NCI-H524 (cell line): ENCODE measurements around the gene AGO1.
A peak's percentile ranks its signal among the peaks of the same experiment; 100 is the strongest.
"Not testable (repeated sequence)": the region's sequence is repeated elsewhere in the genome, so short reads cannot be mapped to it uniquely, and the experiment has no call there.

ENCODE experiments used
- DNase-seq, 2 experiments: peaks; one replicate each; lab custom pipeline; 2025; lab: John Stamatoyannopoulos, UW

The AGO1 gene

DNA sequence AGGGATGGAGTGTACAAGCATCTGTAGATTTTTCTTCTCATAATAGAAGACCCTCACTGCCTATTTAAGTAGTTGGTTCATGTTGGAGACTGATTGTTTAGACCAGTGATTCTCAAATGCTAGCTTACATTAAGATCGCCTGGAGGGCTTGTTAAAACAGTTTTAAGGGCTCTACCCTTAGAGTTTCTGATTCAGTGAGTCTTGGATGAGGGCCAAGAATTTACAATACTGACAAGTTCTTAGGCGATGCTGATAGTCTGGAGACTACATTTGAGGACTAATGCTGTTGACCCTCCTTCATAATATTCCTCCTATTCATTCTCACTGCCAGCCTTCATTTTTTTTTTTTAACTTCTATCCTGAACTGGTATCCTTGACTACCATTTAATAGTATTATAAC is 32.7 kb downstream of the AGO1 start:
- no peak for DNase-seq

DNA sequence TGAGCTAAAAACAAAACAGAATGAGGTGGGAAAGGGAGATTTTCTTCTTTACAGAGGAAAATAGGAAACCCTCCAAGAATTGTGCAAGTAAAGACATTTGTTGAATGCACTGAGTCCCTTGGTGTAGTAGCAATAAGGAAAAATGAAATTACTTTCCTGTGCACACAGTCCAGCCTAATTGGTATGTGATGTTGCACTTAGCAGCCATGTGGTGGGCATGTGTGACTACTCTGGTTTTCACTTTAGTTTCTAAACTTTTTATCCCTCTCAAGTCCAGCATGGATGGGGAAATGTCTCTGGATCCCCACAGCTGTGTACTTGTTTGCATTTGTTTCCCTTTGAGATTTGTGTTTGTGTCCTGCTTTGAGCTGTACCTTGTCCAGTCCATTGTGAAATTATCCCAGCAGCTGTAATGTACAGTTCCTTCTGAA is 40.8 kb downstream of the AGO1 start:
- DNase-seq, result no peak

DNA sequence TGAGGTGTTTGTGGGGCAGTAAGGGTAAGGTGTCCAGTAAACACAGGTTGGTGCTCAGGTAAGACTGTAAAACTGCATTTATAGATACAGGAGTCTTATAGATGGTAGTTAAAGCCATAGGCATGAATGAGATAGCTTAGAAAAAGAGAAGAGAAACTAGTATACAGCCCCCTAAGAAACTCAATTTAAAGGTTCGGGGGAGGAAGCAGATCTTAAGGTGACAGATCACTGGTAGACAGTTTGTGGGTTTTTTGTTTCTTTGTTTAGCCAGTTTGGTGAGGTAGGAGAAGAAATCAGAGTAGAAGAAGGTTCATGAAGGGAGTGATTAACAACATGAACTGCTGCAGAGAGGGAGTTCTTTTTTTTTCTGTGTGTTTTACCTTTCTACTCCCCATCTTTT is 41.8 kb downstream of the AGO1 start:
- DNase-seq, result no peak

DNA sequence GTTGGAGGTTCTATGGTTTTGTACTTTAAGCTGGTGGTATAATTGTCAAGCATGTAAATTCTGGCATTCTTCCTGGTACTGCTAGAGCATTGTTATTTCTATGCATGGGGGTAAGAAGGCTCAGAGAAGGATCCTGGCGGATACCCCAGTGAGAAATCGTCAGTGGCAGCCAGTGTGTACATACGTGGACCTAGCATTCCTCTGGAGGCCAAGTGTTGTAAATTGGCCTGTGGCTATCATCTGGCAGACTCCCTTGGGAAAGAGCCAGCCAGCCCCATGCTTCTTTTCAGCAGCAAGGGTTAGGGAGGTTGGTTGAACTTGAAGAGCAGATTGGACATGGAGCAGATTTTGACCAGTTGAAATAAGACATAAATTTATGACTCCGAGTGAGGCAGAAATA is 42.7 kb downstream of the AGO1 start:
- DNase-seq, result no peak

DNA sequence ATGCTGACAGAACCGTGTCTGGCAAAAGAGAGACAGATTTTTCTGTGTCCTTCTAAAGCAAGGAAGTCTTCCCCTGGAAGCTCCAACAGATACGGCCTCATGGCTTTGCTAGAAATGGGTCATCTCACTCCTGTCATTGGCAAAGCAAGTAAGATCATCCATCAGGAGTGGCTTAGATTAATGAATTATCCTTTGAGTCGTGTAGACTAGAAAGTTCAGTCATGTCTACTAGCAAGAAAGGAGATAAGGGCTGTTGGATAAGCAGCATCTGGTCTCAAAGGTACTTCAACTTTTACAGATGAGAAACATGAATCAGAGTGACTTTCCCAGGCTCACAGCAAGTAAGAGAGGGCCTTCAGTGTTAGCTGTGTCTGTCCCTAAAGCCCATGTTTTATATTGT is 44.5 kb downstream of the AGO1 start:
- DNase-seq, result no peak

DNA sequence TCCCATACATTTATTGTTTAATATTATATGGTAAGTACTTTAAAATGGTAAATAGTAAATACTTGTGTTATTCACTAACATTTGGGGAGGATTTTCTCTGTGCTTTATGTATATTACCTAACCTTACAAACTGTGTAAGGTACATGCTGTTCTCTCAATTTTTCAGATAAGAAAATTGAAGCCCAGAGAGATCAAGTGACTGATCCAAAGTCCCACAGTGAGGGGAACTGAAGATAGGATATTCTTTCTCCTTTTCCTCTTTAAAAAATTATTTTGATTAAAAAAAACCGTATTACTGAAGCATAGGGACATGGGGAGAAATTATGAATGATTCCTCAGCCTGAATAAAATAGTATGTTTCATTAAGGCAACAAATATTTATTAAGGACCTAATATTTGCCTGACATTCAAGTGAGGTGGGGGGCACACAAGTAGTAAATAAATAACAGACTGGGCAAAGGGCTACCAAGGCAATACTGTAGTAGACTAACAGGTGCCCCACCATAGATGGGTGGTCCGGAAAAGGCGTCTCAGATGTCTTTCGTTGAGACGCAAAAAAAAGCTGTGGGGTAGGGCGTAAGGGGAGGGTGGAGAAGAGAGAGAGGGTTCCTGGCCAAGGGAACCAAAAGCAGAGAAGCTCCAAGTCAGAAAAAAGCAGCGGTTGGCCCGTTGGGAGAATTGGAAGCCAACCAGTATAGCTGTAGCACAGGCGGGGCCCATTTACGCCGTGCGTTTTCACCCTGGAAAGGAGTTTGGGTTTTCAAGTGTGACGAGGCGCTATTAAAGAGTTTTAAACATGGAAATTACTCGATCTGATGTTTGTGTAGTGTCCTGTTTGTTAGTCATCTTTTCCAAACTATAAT is 47.0 kb downstream of the AGO1 start:
- peak in 1 of 2 experiments; percentile 55 for DNase-seq

DNA sequence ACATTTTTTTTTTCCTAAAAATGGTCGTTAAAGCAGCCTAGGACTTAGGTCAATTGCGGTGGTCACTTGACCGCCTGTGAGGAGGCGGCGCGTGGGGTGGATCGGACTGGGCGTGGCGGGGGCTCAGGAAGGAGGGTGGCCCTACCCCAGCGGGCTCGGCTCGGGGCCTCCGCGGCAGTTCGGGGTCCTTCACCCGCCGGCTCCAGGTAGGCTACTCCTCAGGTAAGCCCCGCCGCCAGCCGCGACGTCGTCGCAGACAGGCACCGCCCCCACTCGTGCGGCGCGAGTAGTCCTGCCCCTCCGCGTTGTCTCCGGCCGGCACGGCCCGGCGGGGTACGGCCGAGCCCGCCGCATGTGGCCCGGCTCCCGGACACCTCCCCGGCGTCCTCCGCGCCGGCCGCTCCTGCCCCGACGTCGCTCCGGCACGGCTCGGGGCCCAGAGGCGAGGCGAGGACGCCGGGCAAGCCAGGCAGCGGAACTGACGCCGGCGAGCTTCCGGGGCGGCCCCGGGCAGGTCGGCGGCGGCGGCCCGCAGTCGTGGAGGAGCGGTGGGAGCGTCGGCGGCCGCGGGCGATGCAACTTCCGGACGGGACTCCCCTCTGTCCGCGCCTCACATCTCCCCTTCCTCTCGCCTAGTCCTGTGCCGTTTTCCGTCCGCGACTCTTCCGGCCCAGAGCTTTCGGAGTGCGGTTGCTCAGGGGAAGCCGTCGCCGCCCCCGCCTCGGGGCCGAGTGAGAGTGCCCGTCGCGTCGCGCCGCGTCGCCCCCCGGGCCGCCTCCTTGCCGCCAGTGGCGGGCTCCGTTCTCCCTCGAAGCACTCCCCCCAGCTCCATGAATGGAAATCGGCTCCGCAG is 47.8 kb downstream of the AGO1 start, which contains the start of gene AGO3:
TSS of gene AGO3 (plus strand) at position 513 of the 853 bp plus-strand sequence. CDS start at position 835, 322 bp downstream.
- DNase-seq, result peak; percentile 64 to 85

DNA sequence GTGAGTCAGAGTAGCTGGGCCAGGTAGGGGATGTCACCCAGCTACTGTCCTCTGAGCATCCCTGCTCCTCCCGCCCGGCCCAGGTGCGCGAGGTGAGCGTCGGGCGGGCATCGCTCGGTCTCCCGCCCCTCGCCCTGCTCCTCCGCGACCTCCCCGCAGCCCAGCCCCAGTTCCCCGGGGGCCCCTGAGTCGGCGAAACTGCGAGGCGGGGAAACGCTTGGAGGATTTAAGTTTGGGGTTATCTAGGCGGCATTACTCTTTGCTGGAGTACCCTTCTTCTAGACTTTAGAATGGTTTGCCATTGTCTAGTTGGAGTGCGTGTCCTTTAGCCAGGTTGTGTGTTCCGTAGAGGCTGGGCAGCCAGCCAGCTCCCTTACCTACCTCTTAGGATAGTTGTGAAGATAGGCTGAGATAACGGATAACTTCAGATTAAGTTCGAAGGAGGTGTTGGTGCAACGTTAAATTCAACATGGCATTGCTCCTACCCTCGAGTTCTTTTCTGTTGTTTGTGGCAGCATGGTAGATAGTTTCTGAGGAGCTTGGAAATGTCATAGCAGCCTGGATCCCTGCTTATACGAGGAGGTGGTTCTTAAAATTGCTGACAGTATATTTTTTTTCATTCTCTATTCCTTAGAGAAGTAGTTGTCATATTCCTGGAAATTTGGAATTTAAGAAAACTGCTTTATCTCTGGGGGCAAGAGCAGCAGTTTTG is 48.6 kb downstream of the AGO1 start:
- peak in 1 of 2 experiments; percentile 25 for DNase-seq

DNA sequence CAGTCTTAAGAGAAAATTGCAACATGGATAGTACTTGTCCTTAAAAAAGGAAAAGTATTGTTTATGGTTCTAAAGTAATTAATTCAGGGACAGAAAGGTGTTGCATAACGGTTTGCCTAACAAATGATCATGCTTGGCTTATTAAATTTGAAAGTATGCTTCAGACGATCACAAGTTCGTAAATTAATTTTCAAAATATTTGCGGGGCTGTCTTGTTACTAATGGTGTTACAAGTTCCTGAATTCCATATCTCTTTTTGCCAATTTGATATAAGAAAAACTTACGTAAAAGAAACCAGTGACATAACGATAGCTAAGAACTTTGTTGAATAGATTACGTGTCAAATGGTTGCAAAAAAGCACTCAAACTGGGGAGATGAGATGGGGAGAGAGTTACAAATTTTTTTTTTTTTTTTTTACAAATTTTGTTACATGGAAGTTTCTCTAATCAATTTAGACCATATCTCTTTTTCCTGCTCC is 49.2 kb downstream of the AGO1 start:
- DNase-seq, result no peak

DNA sequence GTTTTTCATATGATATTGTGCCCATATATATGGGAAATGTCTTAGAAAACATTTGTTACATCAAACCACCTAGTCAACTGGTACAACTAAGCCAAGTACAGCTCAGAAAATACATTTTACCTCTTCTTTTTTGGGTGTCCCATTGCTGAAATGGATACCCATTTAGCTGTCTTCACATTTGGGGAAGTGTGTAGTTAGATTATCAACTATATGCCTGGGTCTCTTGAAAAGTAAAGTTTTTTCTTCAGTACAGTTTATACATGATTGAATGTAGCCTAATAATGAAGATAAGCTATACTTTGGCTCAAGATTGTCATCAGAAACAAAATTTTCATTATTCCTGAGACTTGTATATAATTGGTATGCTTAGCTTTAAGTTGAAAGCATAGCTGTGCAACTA is 49.9 kb downstream of the AGO1 start:
- DNase-seq, result no peak

DNA sequence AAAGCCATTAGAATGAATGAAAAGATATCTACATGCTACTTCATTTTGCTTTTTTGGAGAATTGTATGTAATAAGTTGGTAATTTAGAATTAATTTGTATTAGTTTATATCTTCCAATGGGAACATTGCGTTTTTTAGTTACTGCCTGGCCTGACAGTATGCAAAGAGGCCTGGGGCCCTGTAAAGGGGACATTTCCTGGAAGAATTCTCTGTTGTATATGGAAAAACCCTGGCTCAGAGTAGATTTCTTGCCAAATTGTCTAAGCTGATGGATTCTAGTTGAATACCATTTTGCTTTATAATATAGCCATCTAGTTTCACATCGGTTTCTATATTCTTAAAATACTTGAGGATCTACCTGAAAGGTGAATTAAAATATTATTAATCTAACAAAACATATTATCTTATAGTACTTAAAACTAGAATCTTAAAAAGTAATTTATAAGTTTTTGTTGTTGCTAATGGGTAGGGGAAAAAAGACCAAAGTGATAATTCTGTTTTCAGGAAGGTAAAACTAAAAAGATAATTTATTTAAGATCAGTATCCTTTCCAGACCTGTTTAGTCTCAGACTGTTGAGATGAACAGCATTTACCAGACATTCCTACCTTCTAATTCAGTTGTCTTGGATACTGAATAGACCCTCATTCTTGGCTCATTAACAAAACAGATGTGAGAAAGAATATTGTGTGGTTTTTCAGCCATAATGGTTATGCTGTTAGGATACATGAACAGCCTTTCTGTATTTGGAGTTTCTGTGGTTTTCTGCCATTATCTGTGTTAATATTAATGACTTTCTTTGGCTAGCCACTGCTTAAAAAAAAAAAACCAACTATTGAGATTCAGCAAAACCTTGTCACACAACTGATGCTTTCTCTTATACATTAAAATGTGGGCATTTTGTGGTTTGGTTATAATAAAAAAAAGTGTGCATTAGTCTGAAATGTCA is 52.7 kb downstream of the AGO1 start:
- no peak for DNase-seq

DNA sequence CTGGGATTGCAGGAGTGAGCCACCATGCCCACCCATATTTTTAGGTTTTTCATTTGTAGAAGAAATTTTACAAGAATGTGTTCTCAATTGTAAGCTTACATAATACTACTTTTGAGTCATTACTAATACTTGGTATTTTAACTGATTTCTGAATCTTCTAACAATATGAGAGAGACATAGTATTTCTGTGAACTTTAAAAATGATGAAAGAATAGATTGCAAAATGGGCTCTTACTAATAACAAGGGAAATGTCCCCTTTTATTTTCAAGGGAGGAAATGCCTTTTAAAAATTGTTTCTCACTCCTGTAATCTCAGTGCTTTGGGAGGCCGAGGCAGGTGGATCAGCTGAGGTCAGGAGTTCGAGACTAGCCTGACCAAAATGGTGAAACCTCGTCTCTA is 53.8 kb downstream of the AGO1 start:
- DNase-seq, result no peak

DNA sequence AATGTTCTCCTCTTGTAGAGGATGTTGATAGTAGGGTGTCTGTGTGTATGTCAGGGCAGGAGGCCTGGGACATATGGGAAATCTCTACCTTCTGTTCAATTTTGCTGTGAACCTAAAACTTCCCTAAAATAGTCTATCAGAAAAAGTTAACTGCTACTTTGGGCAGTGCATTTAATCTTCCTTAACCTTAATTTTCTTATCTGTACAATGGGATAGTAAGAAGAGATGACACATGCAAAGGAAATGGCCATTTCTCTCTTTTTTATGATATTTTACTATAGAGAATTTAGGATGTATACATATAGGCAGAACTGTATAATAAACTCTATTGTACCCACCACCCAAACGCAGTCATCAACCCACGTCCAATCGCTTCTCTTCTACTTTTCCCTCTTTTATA is 56.5 kb downstream of the AGO1 start:
- no peak for DNase-seq

DNA sequence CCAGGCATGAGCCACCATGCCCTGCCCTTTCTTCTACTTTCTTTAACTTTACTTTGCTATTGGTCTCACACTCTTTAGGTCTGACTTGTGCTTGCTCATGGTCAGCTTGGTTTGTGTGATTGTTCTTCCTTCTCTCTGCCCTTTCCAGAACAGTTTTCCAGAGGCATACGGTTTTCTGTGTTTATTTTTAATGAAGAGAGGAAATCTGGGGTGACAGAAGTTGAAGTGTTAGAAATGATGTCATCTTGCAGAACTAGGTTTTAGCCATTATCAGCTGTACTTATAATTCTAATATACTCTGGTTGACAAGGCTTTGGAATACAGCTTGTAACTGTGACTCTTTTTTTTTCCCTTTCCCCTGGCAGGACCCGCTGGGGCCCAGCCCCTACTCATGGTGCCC is 62.3 kb downstream of the AGO1 start:
- no peak for DNase-seq

DNA sequence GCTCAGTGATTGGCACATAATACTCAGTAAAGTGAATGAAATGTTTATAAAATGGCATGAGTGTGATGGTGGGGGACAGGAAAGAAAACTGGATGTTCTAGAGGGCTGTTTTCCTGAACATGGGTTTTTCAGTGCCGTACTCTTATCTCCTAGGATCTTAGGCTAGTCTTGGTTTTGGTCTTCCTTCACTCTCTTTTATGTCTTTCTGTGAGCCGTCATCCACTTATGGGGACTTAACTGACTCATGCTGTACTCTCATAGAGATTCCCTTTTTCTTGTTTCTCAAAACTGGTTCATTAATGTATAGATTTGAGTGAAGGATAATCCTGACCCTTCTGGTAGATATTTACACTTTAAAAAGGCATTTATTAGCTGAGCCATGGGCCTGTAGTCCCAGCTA is 64.5 kb downstream of the AGO1 start:
- no peak for DNase-seq

DNA sequence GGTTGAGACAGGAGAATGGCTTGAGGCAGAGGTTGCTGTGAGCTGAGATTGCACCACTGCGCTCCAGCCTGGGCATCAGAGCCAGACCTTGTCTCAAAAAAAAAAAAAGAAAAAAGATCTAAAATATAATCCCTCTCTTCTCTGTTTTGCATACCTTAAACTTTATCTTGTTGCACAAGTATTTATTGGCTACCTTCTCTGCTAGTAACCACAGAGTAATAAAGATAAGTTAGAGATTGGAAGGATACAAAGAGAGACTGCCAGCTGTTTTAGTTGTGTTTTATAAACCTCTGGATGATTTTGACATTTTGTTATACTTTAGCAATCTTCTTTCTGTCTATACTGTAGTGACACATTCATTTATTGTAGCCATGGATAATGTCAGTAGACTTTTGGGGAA is 75.5 kb downstream of the AGO1 start:
- no peak for DNase-seq

DNA sequence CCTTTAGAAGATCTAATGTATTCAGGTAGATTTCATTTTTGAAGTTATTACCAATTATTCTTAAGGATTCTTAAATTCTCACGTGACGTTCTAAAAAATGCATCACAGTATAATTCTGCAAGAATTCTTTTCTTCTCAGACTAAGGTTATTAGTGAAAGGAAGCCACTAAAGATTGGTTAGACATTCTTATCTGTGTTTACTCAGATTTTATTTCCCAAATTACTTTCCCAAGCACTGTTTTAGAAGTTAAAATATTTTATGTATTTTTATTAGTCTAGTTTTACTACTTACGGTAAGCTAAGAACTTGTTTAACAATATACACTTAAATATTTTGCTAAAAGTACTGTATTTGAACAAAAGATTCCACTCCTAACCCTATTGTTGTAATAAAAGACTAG is 76.3 kb downstream of the AGO1 start:
- DNase-seq, result no peak

DNA sequence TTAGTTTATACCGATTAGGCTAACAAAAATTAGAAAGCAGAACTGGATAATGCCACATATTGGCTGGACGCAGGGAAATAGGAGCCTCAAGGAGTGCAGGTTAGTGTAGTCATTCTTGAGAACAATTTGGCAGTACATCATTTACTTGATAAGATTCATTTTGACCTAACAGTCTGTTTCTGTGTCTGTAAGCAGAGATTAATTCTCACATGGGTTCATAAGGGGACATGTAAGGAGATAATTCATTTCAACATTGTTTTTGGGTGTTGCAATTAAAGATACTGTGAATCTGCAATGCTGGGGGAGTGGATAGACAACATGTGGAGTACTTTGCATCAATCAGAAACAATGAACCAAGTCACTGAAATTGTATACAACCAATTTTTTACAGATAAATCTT is 79.9 kb downstream of the AGO1 start:
- DNase-seq, result no peak

DNA sequence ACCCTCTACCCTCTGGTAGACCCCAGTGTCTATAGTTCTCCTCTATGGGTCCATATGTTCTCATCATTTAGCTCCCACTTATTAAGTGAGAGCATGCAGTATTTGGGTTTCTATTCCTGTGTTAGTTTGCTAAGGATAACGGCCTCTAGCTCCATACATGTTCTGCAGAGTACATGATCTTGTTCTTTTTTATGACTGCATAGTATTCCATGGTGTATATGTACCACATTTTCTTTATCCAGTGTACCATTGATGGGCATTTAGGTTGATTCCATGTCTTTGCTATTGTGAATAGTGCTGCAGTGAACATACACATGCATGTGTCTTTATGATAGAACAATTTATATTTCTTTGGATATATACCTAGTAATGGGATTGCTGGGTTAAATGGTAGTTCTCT is 81.3 kb downstream of the AGO1 start:
- not testable (repeated sequence) for DNase-seq

DNA sequence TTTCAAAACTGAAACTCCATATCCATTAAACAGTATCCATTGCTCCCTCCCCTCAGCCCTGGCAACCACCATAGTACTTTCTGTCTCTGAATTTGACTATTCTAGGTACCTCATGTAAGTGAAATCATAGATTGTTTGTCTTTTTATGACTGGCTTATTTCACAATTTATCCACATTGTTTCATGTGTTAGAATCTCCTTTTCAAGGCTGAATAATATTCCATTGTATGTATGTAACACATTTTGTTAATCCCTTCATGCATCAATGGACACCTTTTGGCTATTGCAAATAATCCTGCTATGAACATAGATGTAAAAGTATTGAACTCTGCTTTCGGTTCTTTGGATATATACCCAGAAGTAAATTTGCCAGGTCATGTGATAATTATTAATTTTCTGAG is 85.4 kb downstream of the AGO1 start:
- DNase-seq, result no peak

DNA sequence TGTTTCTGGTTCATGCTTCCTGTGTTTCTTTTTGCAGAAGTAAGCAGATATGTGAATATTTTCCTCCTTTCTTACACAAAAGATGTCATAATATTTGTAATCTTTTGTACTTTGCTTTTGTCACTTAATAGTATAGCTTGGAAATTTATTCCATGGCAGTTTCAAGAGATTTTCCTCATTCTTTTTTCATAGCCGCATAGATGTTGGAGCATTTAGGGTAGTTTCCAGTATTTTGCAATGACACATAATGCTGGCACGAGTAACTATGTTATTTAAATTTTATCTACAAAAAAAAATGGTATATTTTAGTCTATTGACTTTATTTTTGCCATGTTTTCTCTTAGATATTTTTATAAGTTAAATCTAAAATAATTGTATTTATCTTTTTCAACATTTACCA is 88.6 kb downstream of the AGO1 start:
- no peak for DNase-seq
